GM18526 (cell line): ENCODE data around the gene ANKFN1.

Source experiments
- POLR2A ChIP-seq: IDR thresholded peaks from 3 replicates; pipeline ENCODE4 v1.6.1; 2011; ENCODE audit not compliant: insufficient read length; ENCODE audit errors: extremely low read depth

The ANKFN1 gene

GRCh38 chr17:56130026-56130425 is 23.2 kb upstream of the ANKFN1 start:
- no peak for TF ChIP-seq POLR2A

GRCh38 chr17:56130631-56131030 is 22.6 kb upstream of the ANKFN1 start:
- no peak for TF ChIP-seq POLR2A

- TF ChIP-seq POLR2A: no peak
Measured at GRCh38 chr17:56131431-56131830, 21.8 kb upstream of the ANKFN1 start.

GRCh38 chr17:56136301-56136700 is 17.0 kb upstream of the ANKFN1 start:
- no peak for TF ChIP-seq POLR2A

- no peak for TF ChIP-seq POLR2A
Measured at GRCh38 chr17:56141046-56141839, 12.0 kb upstream of the ANKFN1 start.

GRCh38 chr17:56142325-56142724 is 10.9 kb upstream of the ANKFN1 start:
- TF ChIP-seq POLR2A: no peak

GRCh38 chr17:56142781-56143180 is 10.5 kb upstream of the ANKFN1 start:
- TF ChIP-seq POLR2A: no peak

GRCh38 chr17:56144223-56144622 is 9.1 kb upstream of the ANKFN1 start:
- TF ChIP-seq POLR2A: no peak

GRCh38 chr17:56146534-56146933 is 6.7 kb upstream of the ANKFN1 start:
- TF ChIP-seq POLR2A: no peak

GRCh38 chr17:56148333-56148732 is 4.9 kb upstream of the ANKFN1 start:
- TF ChIP-seq POLR2A: no peak

- TF ChIP-seq POLR2A: no peak
Measured at GRCh38 chr17:56149266-56150036, 3.8 kb upstream of the ANKFN1 start.

- TF ChIP-seq POLR2A: no peak
Measured at GRCh38 chr17:56150649-56151048, 2.6 kb upstream of the ANKFN1 start.

GRCh38 chr17:56157845-56158244 is 4.6 kb downstream of the ANKFN1 start:
- no peak for TF ChIP-seq POLR2A

GRCh38 chr17:56158344-56158743 is 5.1 kb downstream of the ANKFN1 start:
- no peak for TF ChIP-seq POLR2A

- no peak for TF ChIP-seq POLR2A
Measured at GRCh38 chr17:56158915-56159825, 5.9 kb downstream of the ANKFN1 start.

- TF ChIP-seq POLR2A: no peak
Measured at GRCh38 chr17:56159826-56160380, 6.6 kb downstream of the ANKFN1 start.

GRCh38 chr17:56160422-56160821 is 7.1 kb downstream of the ANKFN1 start:
- no peak for TF ChIP-seq POLR2A
